Activated CD8-positive, alpha-beta memory T cell treated with anti-CD3 and anti-CD28 coated beads, Interleukin-2, amount 50 U/mL, for 48 hours (primary cell): ENCODE measurements around the gene TRA2B.
"Not testable (repeated sequence)": the region's sequence is repeated elsewhere in the genome, so short reads cannot be mapped to it uniquely, and the experiment has no call there.

Source experiments
- DNase-seq: peaks from one replicate; pipeline ENCODE4 v3.0.0-alpha.2; 2020

TRA2B gene

GRCh38 chr3:185925353-185925752, 12.5 kb downstream of the TRA2B start:
- DNase-seq = no peak

- no peak for DNase-seq
These were observed 13.4 kb downstream of the TRA2B start for GRCh38 chr3:185924375-185924774.

- no peak for DNase-seq
These were observed 17.6 kb downstream of the TRA2B start for GRCh38 chr3:185920184-185920583.

GRCh38 chr3:185916042-185916833, 21.6 kb downstream of the TRA2B start:
- no peak for DNase-seq

GRCh38 chr3:185915642-185916041, 22.2 kb downstream of the TRA2B start:
- DNase-seq = no peak

- no peak for DNase-seq
These were observed 22.7 kb downstream of the TRA2B start for GRCh38 chr3:185914911-185915629.

GRCh38 chr3:185912929-185913901, 24.6 kb downstream of the TRA2B start:
- DNase-seq = no peak

- peak; percentile 57 for DNase-seq
These were observed 25.3 kb downstream of the TRA2B start for GRCh38 chr3:185912512-185912911.

- not testable (repeated sequence) for DNase-seq
These were observed 26.8 kb downstream of the TRA2B start for GRCh38 chr3:185911076-185911448.

GRCh38 chr3:185910322-185911075, 27.3 kb downstream of the TRA2B start:
- not testable (repeated sequence) for DNase-seq

GRCh38 chr3:185909913-185910312, 27.9 kb downstream of the TRA2B start:
- DNase-seq = not testable (repeated sequence)

- no peak for DNase-seq
These were observed 37.6 kb downstream of the TRA2B start for GRCh38 chr3:185900228-185900627.

- DNase-seq = no peak
These were observed 41.2 kb downstream of the TRA2B start for GRCh38 chr3:185896636-185897035.

- no peak for DNase-seq
These were observed 50.7 kb downstream of the TRA2B start for GRCh38 chr3:185887066-185887465.

- no peak for DNase-seq
These were observed 53.2 kb downstream of the TRA2B start for GRCh38 chr3:185884641-185885040.

- no peak for DNase-seq
These were observed 55.9 kb downstream of the TRA2B start for GRCh38 chr3:185881926-185882325.

- DNase-seq = no peak
These were observed 57.2 kb downstream of the TRA2B start for GRCh38 chr3:185880600-185880999.

GRCh38 chr3:185878920-185879319, 58.9 kb downstream of the TRA2B start:
- no peak for DNase-seq

- DNase-seq = no peak
These were observed 63.7 kb downstream of the TRA2B start for GRCh38 chr3:185874119-185874518.

GRCh38 chr3:185867650-185868049, 70.2 kb downstream of the TRA2B start:
- no peak for DNase-seq

GRCh38 chr3:185866995-185867394, 70.8 kb downstream of the TRA2B start:
- no peak for DNase-seq

GRCh38 chr3:185866555-185866954, 71.3 kb downstream of the TRA2B start:
- DNase-seq = no peak
